ENCODE measurements around the gene CCL28. TPM values are rescaled to one million over a fixed set of nuclear protein-coding genes. Genes with fewer than 3 reads are reported as not detected.

Gene CCL28
- total RNA-seq, 4 donors from 2014 or later: 21.5 to 44.7 (median 32.7) TPM

DNA sequence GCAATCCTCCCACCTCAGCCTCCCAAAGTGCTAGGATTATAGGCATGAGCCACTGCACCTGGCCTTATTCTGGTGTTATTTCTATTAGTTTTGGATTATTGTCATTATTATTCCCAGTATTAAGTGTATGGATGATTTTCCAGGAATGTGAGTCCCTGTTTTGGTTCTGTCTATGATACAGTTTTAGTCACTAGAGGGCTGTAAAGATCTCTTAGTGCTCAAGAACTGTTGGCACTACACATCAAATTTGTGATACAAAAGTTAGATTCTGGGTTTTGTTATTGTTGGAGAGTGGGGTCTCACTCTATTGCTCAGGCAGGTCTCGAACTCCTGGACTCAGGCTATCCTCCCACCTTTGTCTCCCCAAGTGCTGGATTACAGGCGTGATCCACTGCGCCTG lies 12.1 kb downstream of the CCL28 start:
- intact Hi-C loops (cut with DNase I): no loop called here
- Histone ChIP-seq H3K27ac (no peak overlapping the region), H3K4me3 (replicated peaks in 1 of 3) (no peak overlapping the region), H3K36me3 (no peaks in the 10 kb centered on the region), H3K4me1 (no peaks in the 10 kb centered on the region), H3K9me3 (no peaks in the 10 kb centered on the region), H3K27me3 (no peaks in the 10 kb centered on the region)
- no peak for DNase-seq
- 60 to 65% methylated on average over 3 of the region's 3 CpGs for WGBS, 2 donors
- no peak for TF ChIP-seq POLR2A (IDR thresholded peaks at IDR 0.05)
- TF ChIP-seq CTCF (IDR thresholded peaks at IDR 0.05): peak in 4 of 6 experiments; percentile 13 to 56 (median 44)

DNA sequence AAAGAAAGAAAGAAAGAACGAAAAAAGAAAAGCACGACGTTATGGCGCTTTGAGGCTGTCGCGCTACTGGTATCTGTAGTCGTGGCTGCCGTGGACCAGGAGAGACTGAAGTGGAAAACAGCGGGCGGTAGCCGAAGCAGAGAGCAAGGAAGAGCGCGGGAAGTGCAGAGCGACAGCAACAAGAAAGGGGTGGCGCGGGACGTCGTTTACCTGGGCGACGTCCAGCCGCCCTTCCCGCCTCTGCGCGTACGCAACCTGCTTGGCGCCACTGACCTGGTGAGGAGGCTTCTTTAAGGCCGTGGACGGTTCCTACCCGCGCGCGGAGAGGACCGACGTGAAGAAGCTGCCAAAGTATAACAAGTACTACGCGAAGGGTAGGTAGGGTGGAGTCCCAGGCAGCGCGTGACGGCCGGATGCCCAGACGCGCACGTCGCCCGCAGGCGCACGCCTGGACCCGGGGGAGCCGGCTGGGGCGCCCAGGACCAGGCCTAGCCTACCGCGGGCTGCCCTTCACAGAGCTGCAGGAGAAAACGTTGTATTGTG lies 15.4 kb downstream of the CCL28 start:
- H3K27ac ChIP-seq: peak overlapping the region; percentile 64 to 90 (median 79)
- H3K9me3 ChIP-seq: no peaks in the 10 kb centered on the region
- TF ChIP-seq POLR2A (IDR thresholded peaks at IDR 0.05) (peak in 1 of 2 donors; percentile 80), CTCF (IDR thresholded peaks at IDR 0.05) (peak in 1 of 6 experiments; percentile 6)
- no peaks in the 10 kb centered on the region for H3K4me1 ChIP-seq
- WGBS, 2 donors: 3 to 4% methylated on average over 45 to 53 of the region's 53 CpGs
- peak overlapping the region; percentile 27 to 33 (median 30) for H3K4me3 ChIP-seq (replicated peaks in 1 of 3)
- DNase-seq: peak; percentile 85 to 87
- no peaks in the 10 kb centered on the region for H3K27me3 ChIP-seq
- intact Hi-C loops (cut with DNase I): loop anchor here (5.0 kb wide), 1 partner anchor 85 kb away; the partner anchor contains the start of gene TMEM267
- no peaks in the 10 kb centered on the region for H3K36me3 ChIP-seq

DNA sequence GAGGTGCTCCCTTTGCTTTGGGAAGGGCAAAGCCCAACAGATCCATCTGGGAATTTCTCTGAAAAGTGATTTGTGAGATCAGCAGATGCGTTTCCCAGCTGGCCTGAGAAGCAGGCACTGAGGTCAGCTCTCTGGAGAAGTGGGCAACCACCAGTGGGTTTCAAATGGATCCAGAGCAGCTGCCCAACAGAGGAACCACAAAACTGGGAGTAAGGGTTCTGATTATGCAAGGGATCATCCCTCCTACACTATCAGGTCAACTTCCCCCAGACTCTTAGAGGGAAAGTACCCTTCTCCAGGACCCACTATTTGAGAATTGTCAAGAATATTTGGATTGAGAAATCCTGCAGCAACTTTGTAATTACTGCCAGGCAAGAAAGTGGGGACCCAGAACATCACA lies 21.7 kb downstream of the CCL28 start:
- Histone ChIP-seq H3K27ac (no peak overlapping the region), H3K4me3 (replicated peaks in 1 of 3) (no peak overlapping the region), H3K27me3 (no peaks in the 10 kb centered on the region), H3K4me1 (no peaks in the 10 kb centered on the region), H3K9me3 (no peaks in the 10 kb centered on the region), H3K36me3 (peaks cover 0 to 5% of the 10 kb centered on the region in 2 donors)
- TF ChIP-seq POLR2A (IDR thresholded peaks at IDR 0.05) (no peak), CTCF (IDR thresholded peaks at IDR 0.05) (no peak)
- intact Hi-C loops (cut with DNase I): no loop called here
- no peak for DNase-seq
- 85 to 86% methylated on average over 1 of the region's 1 CpG for WGBS, 2 donors

DNA sequence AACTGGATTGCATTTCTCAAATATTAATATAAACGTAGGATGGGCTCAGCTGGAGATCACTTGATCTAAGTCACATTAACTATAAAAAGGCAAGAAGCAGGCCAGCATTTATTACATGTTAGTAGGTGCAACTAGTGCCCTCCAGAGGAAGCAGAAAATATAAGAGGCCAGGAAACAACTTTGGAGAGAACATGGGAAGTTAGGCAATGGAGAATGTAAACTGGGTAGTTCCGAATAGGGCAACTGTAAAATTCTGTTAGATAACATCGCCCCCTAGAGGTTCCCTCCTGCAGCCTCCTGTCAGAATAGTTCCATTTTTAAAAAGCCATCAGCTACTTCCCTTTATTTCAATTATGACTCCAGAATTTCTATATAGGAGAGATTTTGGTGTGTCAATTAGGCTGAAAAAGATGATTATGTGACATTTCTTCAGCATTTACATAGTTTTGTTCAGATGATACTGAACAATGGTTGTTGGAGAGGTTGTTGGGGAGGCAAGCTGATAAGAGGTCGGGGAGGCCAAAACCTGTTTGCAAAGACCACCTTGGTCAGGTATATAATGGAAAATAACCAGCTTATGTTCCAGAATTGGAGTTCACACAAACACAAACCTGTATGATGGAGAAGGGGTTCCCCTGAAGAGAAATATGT lies 22.4 kb downstream of the CCL28 start:
- WGBS, 2 donors: 35 to 38% methylated on average over 4 of the region's 4 CpGs
- intact Hi-C loops (cut with DNase I): loop anchor here (10.0 kb wide), 1 partner anchor 165 kb away; no protein-coding TSS in a partner anchor
- DNase-seq: peak; percentile 55 to 59
- Histone ChIP-seq H3K4me3 (replicated peaks in 1 of 3) (no peak overlapping the region), H3K4me1 (no peaks in the 10 kb centered on the region), H3K36me3 (peaks cover 0 to 5% of the 10 kb centered on the region in 2 donors), H3K27ac (no peak overlapping the region), H3K9me3 (no peaks in the 10 kb centered on the region), H3K27me3 (no peaks in the 10 kb centered on the region)
- TF ChIP-seq CTCF (IDR thresholded peaks at IDR 0.05) (peak; percentile 78 to 92 (median 84)), POLR2A (IDR thresholded peaks at IDR 0.05) (no peak)

- no peak for TF ChIP-seq POLR2A (IDR thresholded peaks at IDR 0.05)
- no peak for TF ChIP-seq CTCF (IDR thresholded peaks at IDR 0.05)
- Histone ChIP-seq H3K4me1 (no peaks in the 10 kb centered on the region), H3K27me3 (no peaks in the 10 kb centered on the region), H3K4me3 (replicated peaks in 1 of 3) (no peak overlapping the region), H3K27ac (no peak overlapping the region), H3K36me3 (peaks cover 0 to 5% of the 10 kb centered on the region in 2 donors), H3K9me3 (no peaks in the 10 kb centered on the region)
- WGBS, 2 donors: 87 to 90% methylated on average over 3 of the region's 3 CpGs
- DNase-seq: no peak
- intact Hi-C loops (cut with DNase I): loop anchor here (10.0 kb wide), 1 partner anchor 162 kb away; no protein-coding TSS in a partner anchor
These were observed 25.2 kb downstream of the CCL28 start for GRCh38 chr5:43386960-43387362.
